Muscle of arm (tissue), 12 donors: ENCODE data around the gene SMAD3. TPM values are rescaled to one million over a fixed set of nuclear protein-coding genes. Genes with fewer than 3 reads are reported as not detected.

Source experiments
- DNase-seq: peaks from one replicate; pipeline ENCODE4 v3.0.0-alpha.2; 2013
- polyA plus RNA-seq, 12 donors: library from polyadenylated mRNA; unstranded; fragments of 120-200 nt; gene quantifications; one replicate each; pipeline ENCODE4 v1.2.1, GENCODE V29; 2013; ENCODE audit not compliant: insufficient read length in 12 of 12

Gene SMAD3
- polyA plus RNA-seq, 12 donors, result 22.4 to 79.5 (median 26.0) TPM; not detected in 1

GRCh38 chr15:67178569-67179210, 113.3 kb downstream of the SMAD3 start:
- DNase-seq, result no peak

- no peak for DNase-seq
These were observed 114.1 kb downstream of the SMAD3 start for GRCh38 chr15:67179411-67179995.

GRCh38 chr15:67180035-67180434, 114.6 kb downstream of the SMAD3 start:
- no peak for DNase-seq

GRCh38 chr15:67180514-67181191, 115.3 kb downstream of the SMAD3 start:
- DNase-seq, result no peak

GRCh38 chr15:67181221-67181639, 115.8 kb downstream of the SMAD3 start:
- no peak for DNase-seq

- no peak for DNase-seq
These were observed 118.2 kb downstream of the SMAD3 start for GRCh38 chr15:67183443-67184169.

GRCh38 chr15:67184208-67184925, 119.0 kb downstream of the SMAD3 start:
- no peak for DNase-seq

GRCh38 chr15:67185051-67185450, 119.6 kb downstream of the SMAD3 start:
- DNase-seq, result no peak

- no peak for DNase-seq
These were observed 120.3 kb downstream of the SMAD3 start for GRCh38 chr15:67185621-67186225.

- no peak for DNase-seq
These were observed 120.8 kb downstream of the SMAD3 start for GRCh38 chr15:67186226-67186649.

GRCh38 chr15:67186688-67187087, 121.3 kb downstream of the SMAD3 start:
- no peak for DNase-seq

- DNase-seq, result no peak
These were observed 122.0 kb downstream of the SMAD3 start for GRCh38 chr15:67187351-67187854.

- DNase-seq, result peak; percentile 96
These were observed 123.3 kb downstream of the SMAD3 start for GRCh38 chr15:67188551-67189218.

GRCh38 chr15:67189326-67190051, 124.1 kb downstream of the SMAD3 start:
- peak; percentile 96 for DNase-seq

- DNase-seq, result no peak
These were observed 124.9 kb downstream of the SMAD3 start for GRCh38 chr15:67190326-67190725.

GRCh38 chr15:67190813-67191212, 125.4 kb downstream of the SMAD3 start:
- DNase-seq, result no peak

GRCh38 chr15:67192185-67192820, 126.9 kb downstream of the SMAD3 start:
- DNase-seq, result no peak

- peak; percentile 69 for DNase-seq
These were observed 128.0 kb downstream of the SMAD3 start for GRCh38 chr15:67193223-67193990.
